Psoas muscle (tissue), 8 donors: Measurements from ENCODE around the gene SDHA. TPM values are rescaled to one million over a fixed set of nuclear protein-coding genes. Genes with fewer than 3 reads are reported as not detected.

ENCODE experiments used
- ATAC-seq, 4 donors: fragments of 200-7000 bp; cut with Tn5 transposase; one replicate each; pipeline ENCODE4 v1.9.1; 2020; ENCODE audit warnings: moderate library complexity in 3 of 4, mild to moderate bottlenecking in 2 of 4
- DNase-seq, 2 donors: peaks; one replicate each; pipeline ENCODE4 v3.0.0-alpha.2; 2020
- H3K27ac ChIP-seq: fragments of 200-600 bp; one replicate; pipeline ENCODE4 v1.8.0; 2022
- H3K27me3 ChIP-seq, 3 donors: fragments of 200-600 bp in 1 of 3; one replicate each; pipeline versions ENCODE4 v1.6.1 to v1.8.0; 2013 to 2022; ENCODE audit warnings: low read length in 2 of 3, mild to moderate bottlenecking in 2 of 3, moderate library complexity in 1 of 3; ENCODE audit not compliant: insufficient read depth in 3 of 3
- H3K36me3 ChIP-seq, 2 donors: fragments of 200-600 bp in 1 of 2; one replicate each; pipeline versions ENCODE4 v1.6.1 to v1.8.0; 2013 to 2022; ENCODE audit warnings: low read depth in 1 of 2, mild to moderate bottlenecking in 1 of 2, moderate library complexity in 1 of 2; ENCODE audit not compliant: insufficient read depth in 1 of 2
- H3K4me1 ChIP-seq: fragments of 200-600 bp; one replicate; pipeline ENCODE4 v1.8.0; 2022
- H3K4me3 ChIP-seq: fragments of 200-600 bp; one replicate; pipeline ENCODE4 v1.8.0; 2022; ENCODE audit warnings: mild to moderate bottlenecking
- H3K9me3 ChIP-seq: fragments of 200-600 bp; one replicate; pipeline ENCODE4 v1.8.0; 2022
- WGBS, 3 donors: extraction: QIAGEN DNeasy Blood & Tissue Kit; methylation state at CpG; one replicate each; pipeline versions ENCODE4 v1.1.6 to v1.1.7; 2013; 5-methylcytosine and 5-hydroxymethylcytosine counted together
- intact Hi-C, 2 donors: fragments of 100-400 bp; cut with DNase I; formaldehyde crosslinking; loops; one replicate each; pipeline versions ENCODE4 v1.11.0 to v1.14.2; 2022
- polyA plus RNA-seq, 3 donors: library from polyadenylated mRNA; stranded (reverse); fragments of 200-250 nt; gene quantifications; one replicate each; pipeline ENCODE4 v1.2.3, GENCODE V29; 2013
- total RNA-seq, 4 donors: library from RNA; stranded (reverse); fragmentation: NEBNext Ultra II Directional in 2 of 4; extraction: Animal tissue kit (Norgen Biotek cat#: 25700) in 2 of 4; gene quantifications; one replicate each; pipeline versions ENCODE4 v1.2.1 to v1.2.4, GENCODE V29; 2021 to 2023
- TF ChIP-seq, protein P1 (sequence below): fragments of 200-600 bp; IDR thresholded peaks from one replicate; pipeline ENCODE4 v1.8.0; 2022; ENCODE audit warnings: antibody characterized with exemption
- donor health status: healthy with polysubstance abuse.
- donor health status: DM: no; HTN: no; CAD: no; lungs with moderate emphysema.
- donor health status: Bipolar disorder and iron deficiency.
- donor health status: healthy.
- donor health status: DM: yes; HTN: yes; CAD: no.
- donor health status: DM: no; HTN: no; CAD: no.
- donor health status: DM: no; HTN: no; CAD: no.
- donor health status: DM: yes; HTN: yes; CAD: no.

SDHA gene
- total and polyA plus RNA-seq, 7 donors = 160 to 363 (median 269) TPM

DNA sequence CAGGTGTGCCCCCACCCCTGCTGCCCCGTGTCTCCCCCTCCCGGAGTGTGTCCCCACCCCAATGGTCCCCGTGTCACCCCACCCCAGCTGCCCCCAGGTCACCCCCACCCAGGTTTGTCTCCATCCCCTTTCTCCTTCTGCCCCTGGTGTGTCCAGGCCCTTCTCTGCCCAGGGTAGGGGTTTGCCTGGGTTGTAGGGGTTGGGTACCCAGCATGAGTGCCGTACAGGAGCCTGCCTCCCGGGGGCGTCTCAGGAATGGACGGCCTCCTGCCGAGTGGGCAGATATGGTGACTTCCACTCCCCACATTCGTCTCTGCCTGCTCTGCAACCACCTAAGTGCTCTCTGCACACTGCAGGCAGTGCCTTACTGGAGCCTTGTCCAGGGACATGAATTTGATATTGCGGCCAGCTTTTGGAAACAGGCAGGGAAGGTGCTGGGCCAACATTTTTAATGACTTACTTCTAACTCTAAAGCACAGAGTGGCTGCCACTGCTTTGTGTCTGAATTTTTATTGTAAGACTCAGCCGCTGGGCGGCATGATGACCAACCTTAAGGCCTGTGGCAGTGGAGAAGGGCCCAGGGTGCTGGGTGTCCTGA, 20.1 kb upstream of the SDHA start:
- 41 to 60% (median 41%) methylated on average over 12 of the region's 12 CpGs for WGBS, 3 donors
- DNase-seq = no peak
- intact Hi-C loops = no loop called here

DNA sequence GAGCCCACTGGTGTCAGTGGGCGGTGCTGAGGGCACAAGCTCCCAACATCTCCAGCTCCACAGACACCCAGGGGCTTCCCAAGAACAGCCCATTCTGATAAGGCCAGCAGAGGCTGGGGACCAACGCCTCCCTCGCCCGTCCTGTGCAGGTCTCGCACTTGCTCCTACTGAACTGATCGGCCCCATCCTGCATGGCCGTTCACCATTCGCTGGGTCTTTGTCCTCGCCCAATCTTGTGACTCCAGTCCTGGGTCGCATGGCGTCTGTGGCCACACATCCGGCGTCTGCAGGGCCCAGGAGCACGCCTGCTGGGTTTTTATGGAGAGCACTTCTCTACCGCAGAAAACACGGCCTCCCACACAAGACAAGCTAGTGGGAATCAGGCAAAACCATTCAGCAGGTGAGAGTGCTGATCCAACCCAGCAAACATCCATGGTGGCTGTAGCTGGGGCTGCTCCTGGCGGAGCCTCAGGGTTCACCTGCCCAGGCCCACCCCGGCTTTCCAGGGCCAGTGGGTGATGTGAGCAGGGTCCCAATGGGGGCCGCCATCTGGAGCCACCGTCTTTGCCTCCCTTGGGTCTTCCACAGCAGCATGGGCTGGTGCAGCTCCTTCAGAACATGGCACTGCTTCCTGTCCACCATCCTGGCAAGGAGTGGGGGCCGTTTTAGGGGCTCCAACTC, 19.5 kb upstream of the SDHA start:
- H3K36me3 ChIP-seq = peaks cover 0 to 10% of the 10 kb centered on the region in 2 donors
- H3K27ac ChIP-seq = peak overlapping the region; percentile 53
- peaks cover 22% of the 10 kb centered on the region for H3K4me1 ChIP-seq
- DNase-seq (no peak), ATAC-seq (no peak)
- no peak overlapping the region for H3K4me3 ChIP-seq
- WGBS, 3 donors = 94 to 97% (median 96%) methylated on average over 21 of the region's 21 CpGs
- no peaks in the 10 kb centered on the region for H3K27me3 ChIP-seq
- H3K9me3 ChIP-seq = no peaks in the 10 kb centered on the region
- intact Hi-C loops = no loop called here
- TF ChIP-seq, protein P1, sequence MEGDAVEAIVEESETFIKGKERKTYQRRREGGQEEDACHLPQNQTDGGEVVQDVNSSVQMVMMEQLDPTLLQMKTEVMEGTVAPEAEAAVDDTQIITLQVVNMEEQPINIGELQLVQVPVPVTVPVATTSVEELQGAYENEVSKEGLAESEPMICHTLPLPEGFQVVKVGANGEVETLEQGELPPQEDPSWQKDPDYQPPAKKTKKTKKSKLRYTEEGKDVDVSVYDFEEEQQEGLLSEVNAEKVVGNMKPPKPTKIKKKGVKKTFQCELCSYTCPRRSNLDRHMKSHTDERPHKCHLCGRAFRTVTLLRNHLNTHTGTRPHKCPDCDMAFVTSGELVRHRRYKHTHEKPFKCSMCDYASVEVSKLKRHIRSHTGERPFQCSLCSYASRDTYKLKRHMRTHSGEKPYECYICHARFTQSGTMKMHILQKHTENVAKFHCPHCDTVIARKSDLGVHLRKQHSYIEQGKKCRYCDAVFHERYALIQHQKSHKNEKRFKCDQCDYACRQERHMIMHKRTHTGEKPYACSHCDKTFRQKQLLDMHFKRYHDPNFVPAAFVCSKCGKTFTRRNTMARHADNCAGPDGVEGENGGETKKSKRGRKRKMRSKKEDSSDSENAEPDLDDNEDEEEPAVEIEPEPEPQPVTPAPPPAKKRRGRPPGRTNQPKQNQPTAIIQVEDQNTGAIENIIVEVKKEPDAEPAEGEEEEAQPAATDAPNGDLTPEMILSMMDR = no peak

More for the DNA sequence above, 20.1 kb upstream of the SDHA start:
- peaks cover 22% of the 10 kb centered on the region for H3K4me1 ChIP-seq
- peak; percentile 26 to 63 (median 54) for ATAC-seq
- H3K9me3 ChIP-seq = no peaks in the 10 kb centered on the region
- TF ChIP-seq, protein P1 = no peak
- H3K27ac ChIP-seq = peak overlapping the region; percentile 53
- H3K27me3 ChIP-seq = no peaks in the 10 kb centered on the region
- peaks cover 0 to 3% of the 10 kb centered on the region in 2 donors for H3K36me3 ChIP-seq
- H3K4me3 ChIP-seq = no peak overlapping the region

DNA sequence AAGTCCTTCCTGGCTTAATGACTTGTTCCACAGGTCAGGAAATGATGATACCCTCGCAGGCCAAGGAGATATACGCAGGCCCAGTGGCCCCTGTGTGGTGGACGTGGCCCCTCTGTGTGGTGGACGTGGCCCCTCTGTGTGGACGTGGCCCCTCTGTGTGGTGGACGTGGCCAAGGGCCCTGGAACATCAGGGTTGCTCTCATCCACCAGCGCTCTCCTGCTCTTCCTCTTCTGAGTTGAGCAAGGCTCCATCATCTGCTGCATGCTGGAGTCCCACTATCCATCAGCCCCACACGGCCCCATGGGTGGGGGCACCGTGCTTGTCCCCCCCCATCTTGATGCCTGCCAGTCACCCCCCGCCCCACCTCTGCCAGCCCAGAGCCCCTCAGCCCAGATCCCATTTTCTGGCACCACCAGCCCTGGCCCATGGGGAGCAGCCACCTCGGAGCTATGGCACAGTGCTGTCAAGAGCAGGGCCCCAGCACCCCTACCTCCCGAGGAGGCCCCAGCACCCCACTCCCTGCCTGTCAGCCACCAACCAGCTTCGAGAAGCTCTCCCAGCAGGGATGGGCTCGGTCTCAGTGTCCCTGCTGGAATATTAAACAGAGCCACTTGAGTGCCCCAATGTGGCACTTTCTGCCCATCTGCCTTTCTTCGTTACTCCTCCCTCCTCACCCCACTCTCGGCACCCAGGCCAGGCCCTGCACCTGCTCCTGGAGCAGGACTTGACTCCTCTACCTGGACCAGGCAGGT, 18.7 kb upstream of the SDHA start:
- ATAC-seq (no peak), DNase-seq (no peak)
- intact Hi-C loops = no loop called here
- peaks cover 0 to 17% of the 10 kb centered on the region in 2 donors for H3K36me3 ChIP-seq
- peaks cover 18% of the 10 kb centered on the region for H3K4me1 ChIP-seq
- no peak overlapping the region for H3K4me3 ChIP-seq
- 92 to 93% (median 92%) methylated on average over 15 to 16 of the region's 16 CpGs for WGBS, 3 donors
- TF ChIP-seq, protein P1 = no peak
- no peaks in the 10 kb centered on the region for H3K9me3 ChIP-seq
- no peak overlapping the region for H3K27ac ChIP-seq
- H3K27me3 ChIP-seq = no peaks in the 10 kb centered on the region

DNA sequence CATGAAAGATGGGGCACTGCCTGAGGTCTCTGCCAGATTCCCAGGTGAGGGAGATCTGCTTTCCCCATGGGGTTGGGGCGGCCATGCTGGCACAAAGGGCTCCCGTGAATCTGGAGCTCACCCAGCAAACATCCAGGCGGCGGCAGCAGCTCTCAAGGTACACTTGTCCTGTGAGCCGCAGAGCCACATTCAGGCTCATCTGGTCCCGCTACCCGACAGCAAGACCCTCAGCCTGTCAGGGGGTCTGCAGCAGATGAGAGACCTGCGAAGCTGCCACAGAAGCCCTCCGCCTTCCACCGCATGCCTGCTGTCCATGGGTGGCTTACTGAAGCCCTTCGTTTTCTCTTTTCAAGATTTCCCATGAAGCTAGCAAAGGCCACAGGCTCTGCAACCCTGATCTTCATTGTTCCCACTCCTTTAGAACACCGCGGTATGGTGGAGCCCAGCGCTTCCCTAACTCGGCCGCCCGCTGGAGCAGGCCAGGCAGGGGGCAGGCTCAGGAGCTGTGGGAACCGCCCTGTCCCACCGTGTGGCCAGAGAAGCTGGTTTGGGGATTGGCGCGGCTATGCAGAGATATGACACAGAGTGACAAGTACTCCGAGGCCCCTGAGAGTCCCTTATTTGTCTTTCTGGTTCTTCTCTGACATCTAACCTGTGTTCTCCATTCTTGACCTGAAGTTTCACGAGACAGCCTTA, 18.0 kb upstream of the SDHA start:
- Histone ChIP-seq H3K27ac (no peak overlapping the region), H3K9me3 (no peaks in the 10 kb centered on the region), H3K4me1 (peaks cover 12% of the 10 kb centered on the region), H3K36me3 (peaks cover 0 to 24% of the 10 kb centered on the region in 2 donors), H3K4me3 (no peak overlapping the region), H3K27me3 (no peaks in the 10 kb centered on the region)
- TF ChIP-seq, protein P1 = no peak
- DNase-seq (no peak), ATAC-seq (no peak)
- WGBS, 3 donors = 89 to 91% (median 90%) methylated on average over 23 of the region's 23 CpGs
- intact Hi-C loops = no loop called here
